Measurements from ENCODE around the gene BMI1.
"Not testable (repeated sequence)": the region's sequence is repeated elsewhere in the genome, so short reads cannot be mapped to it uniquely, and the experiment has no call there.

BMI1 gene

DNA sequence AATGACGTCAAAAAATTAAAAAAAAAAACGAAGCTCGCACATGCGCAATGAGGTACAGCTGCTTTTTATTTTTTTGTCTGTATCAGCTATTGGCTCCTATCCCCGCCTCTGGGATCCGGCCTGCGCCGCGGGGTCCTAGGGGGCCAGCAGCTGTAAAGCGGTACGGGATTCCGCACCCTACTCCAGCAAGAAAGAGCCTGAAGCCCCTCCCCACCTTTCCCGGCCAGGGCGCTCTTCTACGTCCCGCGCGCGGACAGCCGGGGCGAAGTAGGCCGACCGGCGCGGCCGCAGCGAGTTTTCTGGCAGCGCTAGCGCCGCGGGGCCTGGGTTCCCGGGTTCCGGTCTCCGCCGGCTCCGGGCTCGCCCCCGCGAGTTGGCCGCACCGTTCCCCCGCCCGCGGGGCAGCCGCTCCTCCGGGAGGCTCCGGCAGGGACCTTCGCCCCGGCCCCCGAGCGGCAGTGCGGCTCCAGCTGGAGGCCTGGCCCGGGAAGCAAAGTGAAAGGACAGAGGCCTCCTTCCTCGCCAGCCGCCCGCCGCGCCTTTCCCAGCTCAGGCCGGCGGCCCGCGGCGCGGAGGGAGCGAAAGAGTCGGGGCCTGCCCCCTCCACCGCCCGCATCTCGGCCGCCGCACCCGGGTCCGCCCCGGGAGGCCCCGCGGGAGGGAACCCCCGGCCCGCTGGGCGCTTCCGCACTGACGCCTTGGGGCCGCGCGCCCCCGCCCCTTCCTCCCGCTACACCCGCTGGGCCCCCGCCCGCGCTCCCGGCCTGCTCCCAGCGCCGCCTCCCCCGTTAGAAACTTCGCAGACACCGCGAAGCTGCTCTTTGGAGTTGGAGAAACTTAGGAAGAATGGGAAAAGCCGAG lies 19.7 kb downstream of the BMI1 start:
- peak; percentile 69 for DNase-seq

DNA sequence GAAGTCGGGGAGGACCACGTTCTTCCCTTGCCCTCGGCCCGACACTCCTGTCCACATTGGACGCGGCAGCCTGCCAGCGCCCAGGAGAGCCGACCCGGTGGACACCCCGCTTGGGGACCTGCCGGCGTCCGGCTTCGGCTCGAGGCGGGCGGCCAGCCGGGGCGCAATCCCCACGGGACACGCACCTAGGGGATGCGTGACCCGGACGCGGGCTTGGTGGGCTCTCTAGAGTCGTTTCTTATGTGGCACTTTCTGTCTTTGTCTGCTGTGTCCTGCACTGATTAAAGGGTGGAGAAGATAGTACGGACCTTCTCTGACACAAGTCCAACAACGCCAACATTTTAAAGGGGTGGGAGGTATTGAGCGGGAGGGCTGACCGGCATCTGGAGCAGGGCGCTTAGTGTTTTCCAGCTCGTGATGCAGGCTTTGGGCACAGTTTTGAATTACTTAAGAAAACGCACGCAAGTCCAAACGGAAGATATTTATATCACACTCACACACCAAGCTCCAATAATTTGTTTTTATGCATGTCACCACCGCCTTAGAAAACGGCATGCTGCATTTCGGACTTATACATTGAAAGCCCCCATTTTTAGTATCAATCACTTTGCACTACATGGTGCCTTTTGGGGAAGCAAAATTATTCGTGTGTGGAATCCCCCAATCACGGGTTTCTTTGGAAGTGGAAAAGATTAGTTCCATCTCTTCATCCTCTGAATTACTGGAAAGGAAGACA lies 20.5 kb downstream of the BMI1 start:
- DNase-seq: peak; percentile 22

DNA sequence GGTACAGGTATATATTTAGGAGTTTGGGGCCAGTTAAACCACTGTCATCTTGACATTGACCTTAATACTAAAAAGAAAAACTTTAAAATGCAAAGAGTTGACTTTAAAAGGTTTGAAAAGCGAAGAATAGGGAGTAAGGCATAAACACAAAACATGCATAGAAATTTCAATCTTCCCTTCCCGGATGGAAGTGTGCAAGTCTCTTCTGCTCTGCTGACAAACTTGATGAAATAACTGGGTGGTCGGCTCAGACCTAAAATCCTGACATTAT lies 21.0 kb downstream of the BMI1 start:
- no peak for DNase-seq

DNA sequence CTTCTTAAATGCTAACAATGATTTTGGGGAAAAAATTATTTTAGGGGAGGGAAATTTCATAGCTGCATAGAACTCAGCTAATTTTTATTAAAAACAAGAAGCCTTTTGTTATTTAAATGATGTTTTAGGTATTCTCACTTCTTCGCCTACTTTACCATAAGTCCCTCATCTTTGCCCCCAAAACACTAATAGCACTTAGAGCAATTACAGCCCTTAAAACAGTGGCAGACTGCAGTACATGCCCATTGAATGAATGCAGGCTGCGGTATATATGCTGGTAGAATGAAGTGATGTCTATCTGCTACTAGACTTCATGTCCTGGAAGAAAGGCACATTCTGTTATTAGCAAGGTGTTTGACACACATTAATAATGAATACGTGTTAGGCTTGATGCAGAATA lies 21.5 kb downstream of the BMI1 start:
- no peak for DNase-seq

DNA sequence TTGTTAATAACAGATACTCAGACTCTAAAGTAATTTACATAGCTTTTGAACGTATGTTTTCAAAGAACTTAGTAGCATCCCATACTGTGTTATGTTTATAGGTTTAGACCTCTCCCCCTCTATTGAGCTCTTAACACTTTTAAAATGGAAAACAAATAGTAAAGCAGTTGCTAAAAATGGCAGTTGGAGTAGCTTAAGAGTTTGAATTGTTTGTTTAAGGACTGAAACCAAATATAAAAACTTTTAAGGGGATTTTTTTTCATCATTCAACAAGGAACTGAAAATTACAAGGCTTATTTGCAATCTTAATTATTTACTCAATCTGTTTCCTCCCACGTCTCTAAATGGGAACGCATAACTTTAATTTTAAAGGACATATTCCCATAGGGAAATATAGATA lies 22.8 kb downstream of the BMI1 start:
- DNase-seq: no peak

DNA sequence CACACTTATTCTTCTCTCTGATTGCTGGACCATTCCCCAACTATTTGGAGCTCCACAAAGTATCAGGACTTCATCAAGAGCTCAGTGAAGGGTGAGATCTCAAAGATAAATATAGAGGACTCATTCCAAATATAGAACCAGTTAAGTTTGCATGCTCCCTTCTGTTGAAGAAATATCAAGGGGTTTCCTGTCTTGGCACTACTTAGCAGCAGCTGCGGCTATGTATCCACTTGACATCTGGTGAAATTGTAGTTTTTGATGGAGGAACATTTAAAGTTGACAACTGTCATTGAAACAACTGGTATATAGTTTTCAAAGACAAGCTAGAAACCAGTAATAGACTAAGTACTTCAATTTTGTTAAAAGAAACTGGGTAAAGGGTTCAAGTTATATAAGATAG lies 23.4 kb downstream of the BMI1 start:
- no peak for DNase-seq

GRCh38 chr10:22344781-22345300 lies 23.9 kb downstream of the BMI1 start:
- DNase-seq: peak; percentile 20

DNA sequence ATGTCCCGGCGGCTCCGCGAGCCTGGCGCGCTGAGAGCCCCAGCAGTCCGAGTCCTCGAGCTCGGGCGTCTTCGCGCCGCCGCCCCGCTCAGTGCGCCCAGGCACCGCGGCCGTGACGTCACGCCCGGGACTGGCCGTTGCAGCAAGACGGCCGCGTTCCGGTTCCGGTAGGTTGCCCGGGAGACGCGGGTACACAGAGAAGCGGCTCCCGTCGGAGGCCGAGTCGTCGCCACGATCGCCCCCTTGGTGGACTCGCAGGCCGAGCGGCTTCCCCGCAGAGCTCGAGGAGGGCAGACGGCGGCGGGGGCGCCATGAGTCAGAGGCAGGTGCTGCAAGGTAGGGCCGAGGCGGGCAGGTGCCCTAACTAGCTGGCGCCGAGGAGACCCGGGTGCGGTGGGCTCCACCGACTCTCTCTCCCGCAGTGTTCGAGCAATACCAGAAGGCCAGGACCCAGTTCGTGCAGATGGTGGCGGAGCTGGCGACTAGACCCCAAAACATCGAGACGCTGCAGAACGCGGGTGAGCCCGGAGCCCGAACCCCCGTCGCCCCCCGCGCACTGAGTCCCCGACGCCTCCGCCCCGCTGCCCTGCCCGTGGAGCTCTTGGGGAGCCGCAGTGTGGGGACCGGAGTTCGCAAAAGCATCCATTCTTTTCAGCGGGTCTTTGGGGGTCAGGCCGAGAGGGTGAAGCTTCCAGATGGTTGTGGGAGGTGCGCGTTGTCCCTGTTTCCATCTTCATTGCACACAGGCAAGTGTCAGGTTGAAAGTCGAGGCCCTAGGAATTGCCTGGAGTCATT lies 24.6 kb downstream of the BMI1 start, which contains the start of gene SPAG6:
Gene SPAG6 (plus strand): TSS at position 196 of the 795 bp plus-strand sequence. CDS start 116 bp downstream, at position 312.
- DNase-seq: peak; percentile 84

DNA sequence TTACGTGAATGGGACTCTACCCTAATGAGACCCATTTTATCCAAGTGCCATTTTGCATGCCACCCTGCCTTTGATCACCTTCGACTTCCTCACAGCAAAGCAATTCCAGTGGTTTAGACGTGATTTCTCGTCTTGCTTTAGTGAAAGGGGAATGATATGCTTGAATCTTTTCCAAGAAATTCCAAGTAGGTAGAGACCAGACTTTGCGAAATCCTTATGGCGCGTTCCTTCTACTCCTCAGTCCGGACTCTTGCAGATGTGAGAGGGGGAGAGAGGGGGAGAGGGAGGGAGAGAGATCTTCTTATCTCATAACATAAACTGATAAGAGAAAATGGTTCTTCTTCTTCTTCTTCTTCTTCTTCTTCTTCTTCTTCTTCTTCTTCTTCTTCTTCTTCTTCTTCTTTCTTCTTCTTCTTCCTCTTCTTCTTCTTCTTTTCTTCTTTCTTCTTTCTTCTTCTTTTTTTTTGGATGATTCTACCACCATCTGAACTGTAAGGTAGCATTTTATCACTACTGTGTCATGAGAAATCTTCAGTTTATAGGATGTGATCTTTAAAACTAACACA lies 25.3 kb downstream of the BMI1 start:
- no peak for DNase-seq

- DNase-seq: no peak
Measured at GRCh38 chr10:22349755-22350154, 28.9 kb downstream of the BMI1 start.

DNA sequence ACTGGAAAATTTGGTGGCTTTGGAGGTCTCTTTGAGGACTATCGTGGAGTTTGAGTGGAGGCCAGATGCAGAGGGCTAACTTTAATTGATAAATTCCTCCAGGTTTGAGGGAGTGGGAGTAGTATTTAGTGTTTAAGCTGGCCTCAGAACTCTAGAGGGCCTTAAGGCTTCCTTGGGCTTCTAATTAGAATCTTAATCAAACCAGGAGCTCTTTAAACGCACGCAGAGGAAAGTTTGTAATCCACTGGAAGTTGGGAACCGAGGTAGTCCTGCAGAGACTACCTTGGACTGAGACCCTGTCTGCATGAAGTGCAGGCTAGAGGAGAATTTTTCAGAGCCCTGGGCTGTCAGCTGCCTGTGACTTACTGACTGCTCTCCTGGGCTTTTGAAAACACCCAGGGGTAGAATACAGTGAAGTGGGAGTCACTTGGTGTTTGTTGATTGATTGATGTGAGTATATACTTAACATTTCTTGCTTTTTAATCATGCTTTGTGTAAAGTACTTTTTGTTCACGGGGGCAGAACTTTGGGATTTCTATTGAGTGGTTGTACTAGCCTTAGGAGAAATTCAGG lies 30.3 kb downstream of the BMI1 start:
- no peak for DNase-seq

DNA sequence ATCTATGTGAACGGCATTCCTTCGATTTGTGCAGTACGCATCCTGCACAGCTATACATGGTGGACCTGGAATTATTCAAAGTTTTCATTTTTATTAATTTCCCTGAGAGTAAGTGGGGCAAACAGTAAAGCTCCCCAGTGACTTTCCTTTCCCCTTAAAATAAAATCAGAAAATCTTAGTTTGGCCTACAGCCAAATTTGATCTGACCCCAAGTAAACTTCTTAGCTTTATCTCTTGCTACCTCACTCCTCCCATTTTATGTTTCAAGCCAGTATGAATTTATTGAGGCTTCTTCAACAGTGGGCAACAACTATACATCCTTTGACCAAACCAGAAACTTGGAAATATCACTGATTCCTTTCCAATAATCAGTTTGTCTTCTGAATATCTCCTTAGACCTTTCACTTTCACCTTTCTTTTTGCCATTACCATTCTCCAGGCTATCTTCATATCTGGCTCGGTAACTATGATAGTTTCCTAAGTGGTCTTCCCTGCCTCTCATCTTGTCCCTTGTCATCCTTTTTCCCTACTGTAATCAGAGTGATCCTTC lies 35.5 kb downstream of the BMI1 start:
- no peak for DNase-seq

GRCh38 chr10:22357770-22358169 lies 36.9 kb downstream of the BMI1 start:
- not testable (repeated sequence) for DNase-seq

GRCh38 chr10:22363305-22363704 lies 42.4 kb downstream of the BMI1 start:
- DNase-seq: no peak

GRCh38 chr10:22364407-22365140 lies 43.7 kb downstream of the BMI1 start:
- no peak for DNase-seq

GRCh38 chr10:22365233-22365632 lies 44.3 kb downstream of the BMI1 start:
- no peak for DNase-seq

GRCh38 chr10:22365644-22366434 lies 44.9 kb downstream of the BMI1 start:
- no peak for DNase-seq

DNA sequence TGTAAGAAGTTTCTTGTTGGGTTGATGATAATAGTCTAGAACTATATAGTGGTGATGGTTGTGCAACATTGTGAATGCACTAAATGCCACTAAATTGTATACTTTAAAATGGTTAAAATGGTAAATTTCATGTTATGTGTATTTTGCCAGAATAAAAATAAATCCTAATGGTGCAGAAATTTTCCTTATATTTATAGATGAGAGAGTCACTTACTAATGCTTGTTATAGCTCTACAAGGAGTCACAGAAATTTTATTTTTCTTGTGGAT lies 45.5 kb downstream of the BMI1 start:
- DNase-seq: no peak

GRCh38 chr10:22366771-22367170 lies 45.9 kb downstream of the BMI1 start:
- no peak for DNase-seq

- DNase-seq: no peak
Measured at GRCh38 chr10:22367471-22367870, 46.6 kb downstream of the BMI1 start.

DNA sequence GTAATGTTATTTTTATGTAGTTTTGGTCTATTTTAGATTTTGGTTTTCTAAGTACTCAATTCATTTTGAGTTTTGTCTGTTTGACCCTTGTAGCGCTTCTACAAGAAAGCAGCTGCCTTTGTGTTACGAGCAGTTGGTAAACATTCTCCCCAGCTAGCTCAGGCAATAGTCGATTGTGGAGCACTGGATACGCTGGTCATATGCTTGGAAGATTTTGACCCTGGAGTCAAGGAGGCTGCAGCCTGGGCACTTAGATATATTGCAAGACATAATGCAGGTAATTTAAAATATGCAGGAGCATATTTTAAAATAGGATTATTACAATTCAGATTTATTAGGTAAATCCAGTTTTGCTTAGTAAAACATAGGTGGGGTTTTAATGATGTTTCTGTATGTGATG lies 47.5 kb downstream of the BMI1 start:
- DNase-seq: no peak
